HG02884 (cell line): ENCODE data around the gene CD46.
"Not testable (repeated sequence)": the region's sequence is repeated elsewhere in the genome, so short reads cannot be mapped to it uniquely, and the experiment has no call there.

ENCODE experiments used
- ATAC-seq: cut with Tn5 transposase; IDR thresholded peaks from one replicate; pipeline ENCODE4 v1.9.1; 2021; ENCODE audit warnings: mild to moderate bottlenecking, moderate library complexity; ENCODE audit not compliant: unreplicated experiment

The CD46 gene

GRCh38 chr1:207751790-207752455 lies at the start of gene CD46:
CD46 (plus strand) TSS chr1:207752054; CDS start chr1:207752213, 159 bp downstream.
- peak; percentile 90 for ATAC-seq

DNA sequence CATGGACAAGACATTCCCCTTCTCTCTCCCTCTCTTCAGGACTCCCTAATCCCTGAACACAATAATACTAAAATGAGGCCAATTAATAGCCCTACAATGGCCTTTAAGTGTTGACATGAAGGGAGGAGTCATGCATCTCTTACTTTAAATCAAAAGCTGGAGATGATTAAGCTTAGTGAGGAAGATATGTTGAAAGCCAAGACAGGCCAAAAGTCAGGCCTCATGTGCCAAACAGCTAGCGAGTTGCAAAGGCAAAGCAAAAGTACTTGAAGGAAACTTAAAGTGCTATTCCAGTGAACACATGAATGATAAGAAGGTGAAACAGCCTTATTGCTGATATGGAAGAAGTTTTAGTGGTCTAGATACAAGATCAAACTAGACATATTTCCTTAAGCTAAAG lies 49.5 kb upstream of the CD46 start:
- no peak for ATAC-seq

DNA sequence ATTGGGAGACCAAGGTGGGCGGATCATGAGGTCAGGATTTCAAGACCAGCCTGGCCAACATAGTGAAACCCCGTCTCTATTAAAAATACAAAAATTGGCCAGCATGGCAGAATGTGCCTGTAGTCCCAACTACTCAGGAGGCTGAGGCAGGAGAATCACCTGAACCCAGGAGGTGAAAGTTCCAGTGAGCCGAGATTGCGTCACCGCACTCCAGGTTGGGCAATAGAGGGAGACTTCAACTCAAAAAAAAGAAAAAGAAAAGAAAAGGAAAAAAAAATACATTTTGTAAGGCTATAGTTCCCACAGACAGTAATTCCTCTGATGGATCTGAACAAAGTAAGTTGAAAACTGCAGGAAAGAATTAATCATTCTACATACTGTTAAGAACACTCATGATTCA lies 48.1 kb upstream of the CD46 start:
- ATAC-seq, result no peak

- ATAC-seq, result not testable (repeated sequence)
These were observed 43.9 kb upstream of the CD46 start for GRCh38 chr1:207708004-207708403.

GRCh38 chr1:207711285-207711684 lies 40.6 kb upstream of the CD46 start:
- no peak for ATAC-seq

DNA sequence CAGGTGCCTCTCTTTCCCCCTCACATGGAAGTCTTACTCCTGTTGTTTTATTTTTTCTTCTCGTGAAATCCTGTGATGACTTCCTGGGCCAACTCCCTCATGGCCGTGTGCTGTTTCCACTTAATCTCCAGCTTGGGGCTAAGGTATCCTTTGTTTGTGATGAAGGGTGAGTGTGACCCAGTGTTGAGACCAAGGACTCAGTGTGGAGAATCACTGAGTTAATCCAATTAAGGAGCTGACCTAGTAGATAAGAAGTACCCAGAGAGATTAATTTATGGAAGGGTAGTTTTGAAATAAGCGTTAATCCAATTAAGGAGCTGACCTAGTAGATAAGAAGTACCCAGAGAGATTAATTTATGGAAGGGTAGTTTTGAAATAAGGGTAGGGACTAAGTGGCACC lies 39.2 kb upstream of the CD46 start:
- ATAC-seq, result not testable (repeated sequence)

- ATAC-seq, result no peak
These were observed 38.3 kb upstream of the CD46 start for GRCh38 chr1:207713529-207713928.

DNA sequence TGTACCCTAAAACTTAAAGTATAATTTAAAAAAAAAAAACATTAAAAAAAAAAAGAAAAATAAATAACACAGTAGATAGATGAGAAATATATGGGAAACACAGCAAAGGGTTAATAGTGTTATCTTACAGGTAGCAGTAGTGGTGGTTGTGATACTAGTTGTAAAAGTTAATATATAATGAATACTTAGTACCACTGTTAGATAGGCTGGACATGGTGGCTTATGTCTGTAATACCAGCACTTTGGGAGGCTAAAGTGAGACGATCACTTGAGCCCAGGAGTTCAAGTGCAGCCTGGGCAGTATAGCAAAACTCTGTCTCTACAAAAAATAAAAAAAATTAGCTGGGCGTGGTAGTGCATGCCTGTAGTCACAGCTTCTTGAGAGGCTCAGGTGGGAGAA lies 32.6 kb upstream of the CD46 start:
- no peak for ATAC-seq

- ATAC-seq, result not testable (repeated sequence)
These were observed 23.5 kb upstream of the CD46 start for GRCh38 chr1:207728200-207728858.

DNA sequence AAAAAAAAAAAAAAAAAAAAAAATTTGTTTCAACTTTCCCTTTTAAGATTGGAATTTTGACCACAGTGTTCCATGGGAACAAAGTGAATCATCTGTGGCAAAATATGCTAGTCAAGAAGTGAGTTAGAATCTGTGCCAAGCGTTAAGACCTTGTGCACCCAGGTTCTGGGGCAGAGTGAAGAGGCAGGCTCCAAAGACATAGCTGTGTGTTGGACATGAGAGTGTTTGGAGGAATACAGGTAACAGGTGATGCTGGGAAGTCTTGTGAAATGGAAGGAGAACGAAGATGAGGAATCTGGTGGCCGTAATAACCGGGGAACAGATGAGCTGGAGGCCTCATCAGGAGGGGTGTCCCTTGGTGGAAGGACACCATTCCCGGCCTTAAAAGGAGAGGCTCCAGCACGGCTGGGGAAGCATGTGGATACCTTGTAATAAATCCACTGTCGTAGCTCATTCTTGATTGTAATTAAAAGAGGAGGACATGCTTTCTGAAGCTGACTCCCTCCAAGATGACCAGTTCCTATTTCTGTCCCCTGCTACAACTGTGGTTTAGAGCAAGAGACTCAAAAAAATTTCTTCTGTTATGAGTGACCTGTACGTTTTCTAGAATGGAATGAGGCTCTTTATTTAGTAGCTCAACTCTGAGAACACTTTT lies 14.2 kb upstream of the CD46 start:
- ATAC-seq, result not testable (repeated sequence)

DNA sequence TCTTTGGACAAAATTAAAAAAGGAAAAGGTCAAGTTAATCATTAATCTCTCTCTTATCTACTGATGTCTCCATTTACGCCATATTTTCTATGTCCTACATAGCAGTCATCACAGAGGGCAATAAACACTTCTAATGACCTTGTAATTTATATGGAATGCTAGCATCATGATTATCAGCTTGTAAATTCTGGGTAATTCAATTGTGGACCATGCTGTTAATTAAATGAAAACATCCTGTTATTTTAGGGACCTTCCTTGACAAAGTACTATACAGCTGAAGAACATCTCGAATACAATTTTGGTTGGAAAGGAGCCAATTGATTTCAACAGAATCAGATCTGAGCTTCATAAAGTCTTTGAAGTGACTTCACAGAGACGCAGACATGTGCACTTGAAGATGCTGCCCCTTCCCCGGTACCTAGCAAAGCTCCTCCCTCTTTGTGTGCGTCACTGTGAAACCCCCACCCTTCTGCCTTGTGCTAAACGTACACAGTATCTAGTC lies 13.6 kb upstream of the CD46 start:
- ATAC-seq, result not testable (repeated sequence)

GRCh38 chr1:207740207-207740606 lies 11.6 kb upstream of the CD46 start:
- ATAC-seq, result no peak

DNA sequence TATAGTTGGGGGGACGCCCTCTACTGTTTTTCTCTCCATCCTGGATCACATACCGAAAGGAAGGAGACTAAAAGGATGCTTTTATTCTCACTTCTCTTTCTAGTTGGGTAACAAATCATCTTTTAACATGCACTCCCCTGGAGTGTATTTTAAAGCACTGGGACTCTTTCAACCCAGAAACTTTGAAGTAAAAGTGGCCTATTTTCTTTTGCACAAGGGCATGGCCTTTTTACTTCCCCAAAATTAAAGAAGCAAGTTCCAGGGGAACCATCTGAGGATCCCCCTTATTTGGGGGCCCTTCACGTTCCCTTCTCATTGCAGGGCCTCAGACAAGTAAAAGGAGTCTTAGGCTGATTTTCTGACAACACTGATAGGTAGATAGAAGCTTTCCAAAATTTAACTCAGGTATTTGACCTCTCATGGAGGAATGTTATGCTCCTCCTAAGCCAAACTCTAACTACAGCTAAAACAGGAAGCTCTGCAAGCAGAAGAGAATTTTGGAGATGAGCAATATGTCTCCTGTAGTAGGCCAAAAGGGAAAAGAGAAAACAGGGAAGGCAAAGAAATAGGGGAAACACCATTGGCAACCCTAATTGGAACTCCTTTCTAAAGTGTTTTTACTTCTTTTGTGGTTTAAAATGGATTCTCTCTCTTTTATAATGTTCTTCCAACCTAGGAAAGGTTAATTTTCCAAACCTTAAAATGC lies 8.9 kb upstream of the CD46 start:
- no peak for ATAC-seq

- no peak for ATAC-seq
These were observed 7.8 kb upstream of the CD46 start for GRCh38 chr1:207744000-207744534.

GRCh38 chr1:207745285-207745684 lies 6.6 kb upstream of the CD46 start:
- ATAC-seq, result no peak

DNA sequence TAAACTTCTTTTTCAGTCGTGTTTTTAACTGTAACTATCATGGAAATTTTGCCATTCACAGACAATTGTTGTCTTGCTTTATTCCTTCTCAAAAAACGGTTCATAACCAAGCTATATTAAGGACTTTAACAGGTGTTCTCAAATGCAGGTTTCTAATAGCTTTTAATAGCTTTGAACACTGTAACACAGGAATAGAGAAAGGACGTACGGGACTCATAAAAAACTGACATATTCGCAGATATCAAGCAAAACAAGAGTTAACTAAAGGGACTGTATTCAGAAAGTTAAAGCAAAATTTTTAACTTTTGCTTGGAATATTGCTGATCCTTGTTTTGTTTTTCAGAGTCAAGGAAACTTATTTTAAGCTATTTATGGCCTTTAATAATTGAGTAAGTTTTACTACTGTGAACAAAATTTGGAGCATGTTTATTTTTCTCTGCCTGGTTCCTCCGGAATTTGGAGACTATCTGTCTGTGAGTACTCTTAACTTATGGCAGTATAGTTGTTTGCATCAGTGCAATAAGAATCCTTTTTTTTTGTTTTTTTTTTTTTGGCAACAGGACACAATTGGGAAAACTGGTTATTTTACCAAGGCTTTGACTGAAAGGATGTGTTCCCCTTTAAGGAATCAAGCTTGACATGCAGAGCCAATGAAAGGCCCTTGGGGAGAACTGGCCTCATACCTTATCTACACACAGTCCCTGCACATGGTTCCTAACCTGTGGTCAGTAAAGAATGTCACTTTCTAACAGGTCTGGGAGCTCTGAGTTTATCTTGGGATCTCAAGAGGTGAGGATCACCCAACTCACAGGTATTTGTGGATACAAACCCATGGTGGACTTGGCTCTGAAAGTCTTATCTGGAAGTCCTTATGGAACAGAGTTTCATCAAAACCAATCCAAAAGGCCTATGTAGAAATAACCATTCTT lies 5.8 kb upstream of the CD46 start:
- no peak for ATAC-seq

DNA sequence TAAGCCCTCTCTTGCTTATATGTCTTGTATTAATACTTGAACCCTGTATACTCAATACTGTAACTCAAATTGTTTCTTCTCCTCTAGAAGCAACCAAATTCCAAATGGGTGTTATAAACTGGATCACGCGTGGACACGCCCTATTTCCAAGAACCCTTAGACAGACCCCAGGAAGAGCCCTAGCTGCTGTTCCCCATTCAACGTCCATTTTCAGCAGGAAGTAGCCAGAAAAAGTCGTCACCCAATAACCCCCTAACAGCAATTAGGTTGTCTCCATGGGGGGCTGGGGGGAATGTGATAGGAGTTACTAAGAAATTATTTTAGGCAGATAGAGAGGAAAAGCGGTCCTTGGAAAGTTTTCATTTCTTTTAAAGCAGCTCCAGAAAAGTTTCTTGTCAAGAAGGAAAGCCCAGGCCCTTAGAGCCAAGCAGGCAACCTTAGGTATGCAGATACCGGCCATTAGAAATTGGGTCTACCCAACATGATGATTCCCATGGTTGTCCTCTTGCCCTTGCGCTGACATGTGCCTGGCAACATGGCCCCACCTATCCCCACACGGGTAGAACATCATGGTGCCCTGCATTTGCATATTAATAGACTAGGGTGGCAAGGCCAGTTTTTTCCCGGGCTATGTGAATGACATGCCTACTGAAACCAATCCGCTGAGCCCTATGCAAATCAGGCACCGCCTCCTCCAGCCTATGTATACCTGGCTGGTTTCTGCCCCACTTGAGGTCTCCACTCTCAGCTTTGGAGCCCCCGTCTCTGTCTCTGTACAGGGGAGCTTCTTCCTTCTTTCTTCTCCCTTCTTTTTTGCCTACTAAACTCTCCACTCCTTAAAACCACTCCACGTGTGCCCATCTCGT lies 4.0 kb upstream of the CD46 start:
- no peak for ATAC-seq

- no peak for ATAC-seq
These were observed 2.9 kb upstream of the CD46 start for GRCh38 chr1:207748737-207749528.
